Spleen (tissue), 11 donors: ENCODE results near the gene DOCK1. TPM values are rescaled to one million over a fixed set of nuclear protein-coding genes. Genes with fewer than 3 reads are reported as not detected.

ENCODE experiments used
- DNase-seq: peaks from one replicate; pipeline ENCODE4 v3.0.0-alpha.2; 2020
- H3K27ac ChIP-seq, 8 donors: fragments of 200-600 bp; sonication (generic) in 7 of 8; 1 replicate in 4 of 8; 2 replicates in 4 of 8; pipeline versions ENCODE4 v1.5.0 to v1.8.0; 2016 to 2021; ENCODE audit warnings: inconsistent platforms in 4 of 8, mild to moderate bottlenecking in 4 of 8, moderate library complexity in 1 of 8
- H3K27me3 ChIP-seq, 7 donors: fragments of 200-600 bp; sonication (generic) in 6 of 7; replicated peaks in 1 of 7; 1 replicate in 4 of 7; 2 replicates in 3 of 7; pipeline versions ENCODE4 v1.5.0 to v1.8.0; 2016 to 2021; ENCODE audit warnings: inconsistent platforms in 3 of 7, mild to moderate bottlenecking in 1 of 7
- H3K36me3 ChIP-seq, 6 donors: fragments of 200-600 bp; sonication (generic) in 5 of 6; 1 replicate in 4 of 6; 2 replicates in 2 of 6; pipeline versions ENCODE4 v1.5.0 to v1.8.0; 2016 to 2021; ENCODE audit warnings: inconsistent platforms in 2 of 6
- H3K4me1 ChIP-seq, 6 donors: fragments of 200-600 bp; sonication (generic) in 5 of 6; 1 replicate in 3 of 6; 2 replicates in 3 of 6; pipeline versions ENCODE4 v1.5.0 to v1.8.0; 2016 to 2021; ENCODE audit warnings: inconsistent platforms in 3 of 6
- H3K4me3 ChIP-seq, 8 donors: fragments of 200-600 bp; sonication (generic) in 7 of 8; 1 replicate in 4 of 8; 2 replicates in 4 of 8; pipeline versions ENCODE4 v1.5.0 to v1.8.0; 2016 to 2021; ENCODE audit warnings: inconsistent platforms in 4 of 8, mild to moderate bottlenecking in 4 of 8, moderate library complexity in 2 of 8
- H3K9me3 ChIP-seq, 8 donors: fragments of 200-600 bp; sonication (generic) in 7 of 8; 1 replicate in 4 of 8; 2 replicates in 4 of 8; pipeline versions ENCODE4 v1.5.0 to v1.8.0; 2016 to 2021; ENCODE audit warnings: inconsistent platforms in 4 of 8
- POLR2A ChIP-seq, 3 donors: fragments of 450-650 bp; IDR thresholded peaks; one replicate each; pipeline ENCODE4 v1.5.1; 2017; ENCODE audit warnings: antibody characterized with exemption in 3 of 3, mild to moderate bottlenecking in 1 of 3
- POLR2AphosphoS5 ChIP-seq, 3 donors: sonication (generic); formaldehyde crosslinking; IDR thresholded peaks; one replicate each; pipeline ENCODE4 v1.5.1; 2017; ENCODE audit warnings: antibody characterized with exemption in 3 of 3
- WGBS, 5 donors: extraction: QIAGEN DNeasy Blood & Tissue Kit in 3 of 5; methylation state at CpG; one replicate each; pipeline versions ENCODE4 v1.1.5 to v1.1.7; 2013 to 2018; 5-methylcytosine and 5-hydroxymethylcytosine counted together
- intact Hi-C: fragments of 100-400 bp; cut with DNase I; formaldehyde crosslinking; loops from one replicate; pipeline ENCODE4 v1.15.0; 2023; ENCODE audit warnings: low total_unique reads
- polyA plus RNA-seq, 3 donors: library from polyadenylated mRNA; stranded (reverse); fragments of 200-250 nt; gene quantifications; one replicate each; pipeline ENCODE4 v1.2.1, GENCODE V29; 2013
- total RNA-seq, 7 donors: library from RNA; depleted of rRNA in 3 of 7; stranded (reverse); fragments of >200 nt in 3 of 7; fragmentation: NEBNext Ultra II Directional in 4 of 7; extraction: Animal tissue kit (Norgen Biotek cat#: 25700) in 4 of 7; gene quantifications; one replicate each; pipeline versions ENCODE4 v1.1.0 to v1.2.1, GENCODE V29; 2016 to 2021
- TF ChIP-seq, protein P1 (sequence below), 11 experiments: fragments of 200-600 bp in 7 of 11; fragments of 450-650 bp in 4 of 11; sonication (generic) in 4 of 11; IDR thresholded peaks in 8 of 11; conservative IDR thresholded peaks in 3 of 11; 1 replicate in 7 of 11; 2 replicates in 4 of 11; pipeline versions ENCODE4 v1.4.0 to v1.8.0; 2016 to 2021; ENCODE audit warnings: antibody characterized with exemption in 11 of 11, inconsistent platforms in 4 of 11, mild to moderate bottlenecking in 1 of 11
- donor health status: healthy with polysubstance abuse.
- donor health status: DM: no; HTN: no; CAD: no; lungs with moderate emphysema.
- donor health status: DM: no; HTN: no; CAD: no.
- donor health status: Bipolar disorder and iron deficiency.
- donor health status: healthy.
- donor health status: DM: no; HTN: no; CAD: no.
- donor health status: DM: yes; HTN: yes; CAD: no.

DOCK1 gene
- total and polyA plus RNA-seq, 10 donors: 2.2 to 40.5 (median 25.1) TPM

DNA sequence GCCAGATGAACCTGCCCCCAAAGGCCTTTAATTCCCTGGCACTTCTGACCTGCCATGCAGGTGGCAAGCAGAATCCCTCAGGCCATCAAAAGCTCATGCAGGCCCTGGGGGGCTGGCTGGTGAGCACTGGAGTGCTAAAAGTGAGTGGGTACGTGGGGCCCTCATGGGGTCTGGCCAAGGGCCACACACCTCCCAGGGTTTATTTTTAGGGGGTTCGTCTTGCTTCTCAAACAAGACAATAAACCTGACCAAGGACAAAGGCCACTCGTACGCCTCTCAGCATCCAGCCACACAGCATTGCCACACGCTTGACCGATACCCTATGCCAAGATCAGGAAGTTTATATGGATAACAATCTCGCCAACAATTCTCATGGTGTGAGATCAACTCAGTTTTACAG, 33.1 kb upstream of the DOCK1 start:
- no peak overlapping the region for H3K4me3 ChIP-seq
- TF ChIP-seq POLR2AphosphoS5 (IDR thresholded peaks at IDR 0.05): no peak
- H3K9me3 ChIP-seq: no peaks in the 10 kb centered on the region
- intact Hi-C loops: no loop called here
- H3K27me3 ChIP-seq: no peaks in the 10 kb centered on the region
- H3K4me1 ChIP-seq: no peaks in the 10 kb centered on the region
- DNase-seq: no peak
- 86 to 90% (median 89%) methylated on average over 7 of the region's 7 CpGs for WGBS, 5 donors
- no peak overlapping the region for H3K27ac ChIP-seq
- H3K36me3 ChIP-seq: no peaks in the 10 kb centered on the region

DNA sequence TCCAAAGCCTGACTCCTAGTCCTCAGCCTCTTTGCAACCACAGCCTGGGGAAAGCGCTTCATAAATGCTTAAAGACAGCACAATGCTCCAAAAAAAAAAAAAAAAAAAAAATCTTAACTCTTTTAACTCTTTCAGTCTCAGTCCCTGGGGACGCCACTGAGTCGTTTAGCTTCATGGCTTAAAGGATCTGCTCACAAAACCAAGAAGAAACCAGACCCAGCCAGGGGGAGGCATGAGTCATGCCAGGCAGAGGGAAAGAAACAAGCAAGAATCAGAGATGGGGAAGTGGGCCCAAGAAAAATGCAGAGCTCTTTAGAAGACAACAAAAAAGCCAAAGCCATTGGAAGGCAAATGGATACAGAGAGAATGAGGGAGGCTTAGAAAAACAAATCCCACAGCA, 32.5 kb upstream of the DOCK1 start:
- intact Hi-C loops: no loop called here
- TF ChIP-seq POLR2A (IDR thresholded peaks at IDR 0.05) (no peak), POLR2AphosphoS5 (IDR thresholded peaks at IDR 0.05) (no peak)
- TF ChIP-seq, protein P1, sequence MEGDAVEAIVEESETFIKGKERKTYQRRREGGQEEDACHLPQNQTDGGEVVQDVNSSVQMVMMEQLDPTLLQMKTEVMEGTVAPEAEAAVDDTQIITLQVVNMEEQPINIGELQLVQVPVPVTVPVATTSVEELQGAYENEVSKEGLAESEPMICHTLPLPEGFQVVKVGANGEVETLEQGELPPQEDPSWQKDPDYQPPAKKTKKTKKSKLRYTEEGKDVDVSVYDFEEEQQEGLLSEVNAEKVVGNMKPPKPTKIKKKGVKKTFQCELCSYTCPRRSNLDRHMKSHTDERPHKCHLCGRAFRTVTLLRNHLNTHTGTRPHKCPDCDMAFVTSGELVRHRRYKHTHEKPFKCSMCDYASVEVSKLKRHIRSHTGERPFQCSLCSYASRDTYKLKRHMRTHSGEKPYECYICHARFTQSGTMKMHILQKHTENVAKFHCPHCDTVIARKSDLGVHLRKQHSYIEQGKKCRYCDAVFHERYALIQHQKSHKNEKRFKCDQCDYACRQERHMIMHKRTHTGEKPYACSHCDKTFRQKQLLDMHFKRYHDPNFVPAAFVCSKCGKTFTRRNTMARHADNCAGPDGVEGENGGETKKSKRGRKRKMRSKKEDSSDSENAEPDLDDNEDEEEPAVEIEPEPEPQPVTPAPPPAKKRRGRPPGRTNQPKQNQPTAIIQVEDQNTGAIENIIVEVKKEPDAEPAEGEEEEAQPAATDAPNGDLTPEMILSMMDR (IDR thresholded peaks at IDR 0.05 in 8 of 11, conservative IDR thresholded peaks at IDR 0.05 in 3 of 11): no peak
- WGBS, 5 donors: 50 to 71% (median 61%) methylated on average over 3 of the region's 3 CpGs

DNA sequence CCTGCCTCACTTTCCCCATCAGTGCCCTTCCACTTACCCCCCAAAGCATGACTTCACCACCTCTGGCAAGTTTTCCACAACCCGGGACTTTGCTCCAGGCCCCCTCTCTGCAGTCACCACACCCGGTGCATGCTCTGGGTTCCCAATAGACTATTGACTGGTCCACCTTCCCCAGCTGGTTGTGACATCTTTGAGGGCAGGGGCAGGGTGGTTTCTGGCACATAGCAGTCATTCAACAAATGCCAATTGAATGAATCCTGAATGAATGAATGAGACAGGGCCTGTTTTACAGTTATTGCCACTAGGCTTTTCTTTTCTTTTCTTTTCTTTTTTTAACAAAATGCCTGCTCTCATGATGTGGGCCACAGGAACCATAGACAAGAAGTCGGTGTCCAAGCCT, 28.8 kb upstream of the DOCK1 start:
- Histone ChIP-seq H3K4me3 (no peak overlapping the region), H3K4me1 (no peaks in the 10 kb centered on the region), H3K36me3 (no peaks in the 10 kb centered on the region), H3K27ac (no peak overlapping the region), H3K27me3 (peaks cover 0 to 12% (median 0%) of the 10 kb centered on the region in 7 donors), H3K9me3 (no peaks in the 10 kb centered on the region)
- no peak for TF ChIP-seq POLR2AphosphoS5 (IDR thresholded peaks at IDR 0.05)
- TF ChIP-seq POLR2A (IDR thresholded peaks at IDR 0.05): no peak
- TF ChIP-seq, protein P1 (IDR thresholded peaks at IDR 0.05 in 8 of 11, conservative IDR thresholded peaks at IDR 0.05 in 3 of 11): no peak
- WGBS, 5 donors: 71 to 90% (median 87%) methylated on average over 3 of the region's 3 CpGs
- DNase-seq: no peak
- intact Hi-C loops: no loop called here

More for the DNA sequence above, 32.5 kb upstream of the DOCK1 start:
- H3K27ac ChIP-seq: no peak overlapping the region
- no peaks in the 10 kb centered on the region for H3K4me1 ChIP-seq
- no peaks in the 10 kb centered on the region for H3K27me3 ChIP-seq
- no peaks in the 10 kb centered on the region for H3K36me3 ChIP-seq
- no peak for DNase-seq
- H3K9me3 ChIP-seq: no peaks in the 10 kb centered on the region
- no peak overlapping the region for H3K4me3 ChIP-seq

DNA sequence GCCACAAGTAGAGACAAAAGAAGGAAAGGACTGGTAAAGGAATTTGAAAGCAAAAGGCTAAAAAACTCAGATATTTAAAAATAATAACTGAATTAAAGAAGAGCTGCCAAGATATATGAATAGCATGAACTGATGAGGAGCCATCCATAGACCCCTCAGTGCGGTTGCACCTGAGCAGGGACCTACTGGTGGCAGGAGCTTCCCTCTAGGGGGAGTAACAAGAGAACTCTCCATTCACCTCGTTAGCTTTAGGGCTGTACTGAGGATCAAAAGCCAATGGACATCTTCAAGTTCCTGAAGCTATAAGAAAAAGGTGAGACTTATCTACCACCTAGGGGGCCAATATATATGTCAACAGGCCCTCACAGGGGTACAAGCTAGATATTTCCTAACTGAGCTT, 27.8 kb upstream of the DOCK1 start:
- no peaks in the 10 kb centered on the region for H3K36me3 ChIP-seq
- no peaks in the 10 kb centered on the region for H3K4me1 ChIP-seq
- H3K27me3 ChIP-seq: peaks cover 0 to 17% (median 0%) of the 10 kb centered on the region in 7 donors
- WGBS, 5 donors: 62 to 83% (median 68%) methylated on average over 2 of the region's 2 CpGs
- no peak overlapping the region for H3K4me3 ChIP-seq
- H3K9me3 ChIP-seq: no peaks in the 10 kb centered on the region
- TF ChIP-seq, protein P1 (IDR thresholded peaks at IDR 0.05 in 8 of 11, conservative IDR thresholded peaks at IDR 0.05 in 3 of 11): no peak
- TF ChIP-seq POLR2AphosphoS5 (IDR thresholded peaks at IDR 0.05) (no peak), POLR2A (IDR thresholded peaks at IDR 0.05) (no peak)
- DNase-seq: no peak
- intact Hi-C loops: no loop called here
- no peak overlapping the region for H3K27ac ChIP-seq

DNA sequence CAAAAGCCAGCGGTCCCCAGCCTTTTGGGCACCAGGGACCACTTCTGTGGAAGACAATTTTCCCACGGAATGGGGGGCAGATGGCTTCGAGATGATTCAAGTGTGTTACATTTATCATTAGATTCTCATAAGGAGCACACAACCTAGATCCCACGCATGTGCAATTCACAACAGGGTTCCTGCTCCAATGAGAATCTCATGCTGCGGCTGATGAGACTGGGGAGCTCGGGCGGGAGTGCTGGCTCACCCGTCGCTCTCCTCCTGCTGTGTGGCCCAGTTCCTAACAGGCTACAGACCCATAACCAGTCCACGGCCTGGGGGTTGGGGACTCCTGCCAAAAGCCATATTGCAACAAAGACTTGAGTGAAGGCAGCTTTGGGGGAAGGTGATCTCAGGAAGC, 26.6 kb upstream of the DOCK1 start:
- intact Hi-C loops: no loop called here
- H3K4me3 ChIP-seq: no peak overlapping the region
- H3K36me3 ChIP-seq: no peaks in the 10 kb centered on the region
- no peaks in the 10 kb centered on the region for H3K4me1 ChIP-seq
- DNase-seq: peak; percentile 12
- peaks cover 0 to 17% (median 0%) of the 10 kb centered on the region in 7 donors for H3K27me3 ChIP-seq
- TF ChIP-seq, protein P1 (IDR thresholded peaks at IDR 0.05 in 8 of 11, conservative IDR thresholded peaks at IDR 0.05 in 3 of 11): no peak
- no peak for TF ChIP-seq POLR2A (IDR thresholded peaks at IDR 0.05)
- no peak for TF ChIP-seq POLR2AphosphoS5 (IDR thresholded peaks at IDR 0.05)
- 88 to 96% (median 90%) methylated on average over 10 of the region's 10 CpGs for WGBS, 5 donors
- no peaks in the 10 kb centered on the region for H3K9me3 ChIP-seq
- H3K27ac ChIP-seq: no peak overlapping the region
